ENCODE results near the gene MAP3K7.

DNA sequence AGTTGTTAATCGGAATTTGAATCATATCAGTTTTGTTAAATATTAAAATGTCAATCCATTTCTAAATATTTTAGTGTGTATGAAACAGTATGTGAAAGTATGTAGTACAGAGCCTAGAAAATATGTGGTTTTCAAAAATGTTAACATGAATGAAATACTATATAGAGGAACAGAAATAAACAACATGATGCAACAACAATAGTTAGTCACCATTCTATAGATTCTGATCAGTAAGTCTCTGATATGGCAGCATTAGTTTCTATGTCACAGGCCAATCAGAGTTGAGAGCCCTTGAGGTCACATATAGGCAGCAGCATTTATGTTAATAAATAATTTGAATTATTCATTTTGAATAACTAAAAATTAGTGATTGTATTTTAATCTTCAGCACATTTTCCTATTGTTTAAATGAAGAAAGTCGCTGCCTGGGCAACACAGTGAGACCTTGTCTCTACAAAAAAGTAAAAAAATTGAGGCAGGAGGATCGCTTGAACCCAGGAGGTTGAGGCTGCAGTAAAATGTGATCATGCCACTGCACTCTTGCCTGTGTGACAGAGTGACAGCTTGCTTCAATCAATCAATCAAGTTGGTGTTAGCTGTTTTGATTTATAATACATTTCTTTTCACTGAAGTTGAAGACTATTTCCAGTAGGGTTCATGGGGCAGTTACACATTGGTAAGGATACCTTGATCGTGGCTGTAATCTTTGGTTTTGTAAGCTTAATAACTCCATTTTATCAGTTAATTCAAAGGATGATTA lies 11.5 kb upstream of the MAP3K7 start:
- TF ChIP-seq, protein P1, sequence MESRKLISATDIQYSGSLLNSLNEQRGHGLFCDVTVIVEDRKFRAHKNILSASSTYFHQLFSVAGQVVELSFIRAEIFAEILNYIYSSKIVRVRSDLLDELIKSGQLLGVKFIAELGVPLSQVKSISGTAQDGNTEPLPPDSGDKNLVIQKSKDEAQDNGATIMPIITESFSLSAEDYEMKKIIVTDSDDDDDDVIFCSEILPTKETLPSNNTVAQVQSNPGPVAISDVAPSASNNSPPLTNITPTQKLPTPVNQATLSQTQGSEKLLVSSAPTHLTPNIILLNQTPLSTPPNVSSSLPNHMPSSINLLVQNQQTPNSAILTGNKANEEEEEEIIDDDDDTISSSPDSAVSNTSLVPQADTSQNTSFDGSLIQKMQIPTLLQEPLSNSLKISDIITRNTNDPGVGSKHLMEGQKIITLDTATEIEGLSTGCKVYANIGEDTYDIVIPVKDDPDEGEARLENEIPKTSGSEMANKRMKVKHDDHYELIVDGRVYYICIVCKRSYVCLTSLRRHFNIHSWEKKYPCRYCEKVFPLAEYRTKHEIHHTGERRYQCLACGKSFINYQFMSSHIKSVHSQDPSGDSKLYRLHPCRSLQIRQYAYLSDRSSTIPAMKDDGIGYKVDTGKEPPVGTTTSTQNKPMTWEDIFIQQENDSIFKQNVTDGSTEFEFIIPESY (IDR thresholded peaks at IDR 0.05): no peak
- TF ChIP-seq, protein P2, sequence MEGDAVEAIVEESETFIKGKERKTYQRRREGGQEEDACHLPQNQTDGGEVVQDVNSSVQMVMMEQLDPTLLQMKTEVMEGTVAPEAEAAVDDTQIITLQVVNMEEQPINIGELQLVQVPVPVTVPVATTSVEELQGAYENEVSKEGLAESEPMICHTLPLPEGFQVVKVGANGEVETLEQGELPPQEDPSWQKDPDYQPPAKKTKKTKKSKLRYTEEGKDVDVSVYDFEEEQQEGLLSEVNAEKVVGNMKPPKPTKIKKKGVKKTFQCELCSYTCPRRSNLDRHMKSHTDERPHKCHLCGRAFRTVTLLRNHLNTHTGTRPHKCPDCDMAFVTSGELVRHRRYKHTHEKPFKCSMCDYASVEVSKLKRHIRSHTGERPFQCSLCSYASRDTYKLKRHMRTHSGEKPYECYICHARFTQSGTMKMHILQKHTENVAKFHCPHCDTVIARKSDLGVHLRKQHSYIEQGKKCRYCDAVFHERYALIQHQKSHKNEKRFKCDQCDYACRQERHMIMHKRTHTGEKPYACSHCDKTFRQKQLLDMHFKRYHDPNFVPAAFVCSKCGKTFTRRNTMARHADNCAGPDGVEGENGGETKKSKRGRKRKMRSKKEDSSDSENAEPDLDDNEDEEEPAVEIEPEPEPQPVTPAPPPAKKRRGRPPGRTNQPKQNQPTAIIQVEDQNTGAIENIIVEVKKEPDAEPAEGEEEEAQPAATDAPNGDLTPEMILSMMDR (IDR thresholded peaks at IDR 0.05; ENCODE audit: low read depth, low read length, missing input control): no peak
- TF ChIP-seq JUND (IDR thresholded peaks at IDR 0.05): no peak
- TF ChIP-seq RAD21 (IDR thresholded peaks at IDR 0.05): no peak
- TF ChIP-seq, protein P3, sequence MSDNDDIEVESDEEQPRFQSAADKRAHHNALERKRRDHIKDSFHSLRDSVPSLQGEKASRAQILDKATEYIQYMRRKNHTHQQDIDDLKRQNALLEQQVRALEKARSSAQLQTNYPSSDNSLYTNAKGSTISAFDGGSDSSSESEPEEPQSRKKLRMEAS (IDR thresholded peaks at IDR 0.05): no peak
- TF ChIP-seq, protein P4, sequence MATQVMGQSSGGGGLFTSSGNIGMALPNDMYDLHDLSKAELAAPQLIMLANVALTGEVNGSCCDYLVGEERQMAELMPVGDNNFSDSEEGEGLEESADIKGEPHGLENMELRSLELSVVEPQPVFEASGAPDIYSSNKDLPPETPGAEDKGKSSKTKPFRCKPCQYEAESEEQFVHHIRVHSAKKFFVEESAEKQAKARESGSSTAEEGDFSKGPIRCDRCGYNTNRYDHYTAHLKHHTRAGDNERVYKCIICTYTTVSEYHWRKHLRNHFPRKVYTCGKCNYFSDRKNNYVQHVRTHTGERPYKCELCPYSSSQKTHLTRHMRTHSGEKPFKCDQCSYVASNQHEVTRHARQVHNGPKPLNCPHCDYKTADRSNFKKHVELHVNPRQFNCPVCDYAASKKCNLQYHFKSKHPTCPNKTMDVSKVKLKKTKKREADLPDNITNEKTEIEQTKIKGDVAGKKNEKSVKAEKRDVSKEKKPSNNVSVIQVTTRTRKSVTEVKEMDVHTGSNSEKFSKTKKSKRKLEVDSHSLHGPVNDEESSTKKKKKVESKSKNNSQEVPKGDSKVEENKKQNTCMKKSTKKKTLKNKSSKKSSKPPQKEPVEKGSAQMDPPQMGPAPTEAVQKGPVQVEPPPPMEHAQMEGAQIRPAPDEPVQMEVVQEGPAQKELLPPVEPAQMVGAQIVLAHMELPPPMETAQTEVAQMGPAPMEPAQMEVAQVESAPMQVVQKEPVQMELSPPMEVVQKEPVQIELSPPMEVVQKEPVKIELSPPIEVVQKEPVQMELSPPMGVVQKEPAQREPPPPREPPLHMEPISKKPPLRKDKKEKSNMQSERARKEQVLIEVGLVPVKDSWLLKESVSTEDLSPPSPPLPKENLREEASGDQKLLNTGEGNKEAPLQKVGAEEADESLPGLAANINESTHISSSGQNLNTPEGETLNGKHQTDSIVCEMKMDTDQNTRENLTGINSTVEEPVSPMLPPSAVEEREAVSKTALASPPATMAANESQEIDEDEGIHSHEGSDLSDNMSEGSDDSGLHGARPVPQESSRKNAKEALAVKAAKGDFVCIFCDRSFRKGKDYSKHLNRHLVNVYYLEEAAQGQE (IDR thresholded peaks at IDR 0.05): no peak

Measured in liver (tissue), 3 donors.